B cell (primary cell): ENCODE data around the gene CCL3.

Experiments
- EZH2 ChIP-seq: IDR thresholded peaks from 2 replicates; pipeline ENCODE4 v1.6.1; 2012; ENCODE audit warnings: borderline replicate concordance, low read depth, mild to moderate bottlenecking, moderate library complexity, low read length; ENCODE audit not compliant: insufficient read depth, poor library complexity, severe bottlenecking
- TF ChIP-seq, protein P1 (sequence below): fragments of 200-600 bp; IDR thresholded peaks from one replicate; pipeline ENCODE4 v1.8.0; 2022; ENCODE audit warnings: antibody characterized with exemption, mild to moderate bottlenecking

DNA sequence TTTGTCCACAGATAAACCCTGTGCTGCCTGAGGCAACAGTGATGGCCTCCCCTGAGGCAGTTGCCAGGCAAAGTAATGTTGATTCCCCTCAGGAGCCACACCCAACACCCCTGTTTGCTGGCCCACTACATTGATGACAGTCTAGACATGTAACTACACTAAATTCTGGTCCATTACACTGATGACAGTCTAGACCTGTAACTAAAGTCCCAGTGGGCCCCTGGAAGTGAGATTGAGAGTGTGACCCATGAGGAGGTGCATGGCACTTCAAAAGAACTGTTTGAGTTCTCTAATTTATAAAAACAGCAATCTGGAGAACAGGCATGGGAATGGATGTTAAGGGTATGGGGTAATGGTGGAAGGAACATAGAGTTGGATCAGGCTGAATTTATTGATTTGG is 22.6 kb upstream of the CCL3 start:
- TF ChIP-seq, protein P1, sequence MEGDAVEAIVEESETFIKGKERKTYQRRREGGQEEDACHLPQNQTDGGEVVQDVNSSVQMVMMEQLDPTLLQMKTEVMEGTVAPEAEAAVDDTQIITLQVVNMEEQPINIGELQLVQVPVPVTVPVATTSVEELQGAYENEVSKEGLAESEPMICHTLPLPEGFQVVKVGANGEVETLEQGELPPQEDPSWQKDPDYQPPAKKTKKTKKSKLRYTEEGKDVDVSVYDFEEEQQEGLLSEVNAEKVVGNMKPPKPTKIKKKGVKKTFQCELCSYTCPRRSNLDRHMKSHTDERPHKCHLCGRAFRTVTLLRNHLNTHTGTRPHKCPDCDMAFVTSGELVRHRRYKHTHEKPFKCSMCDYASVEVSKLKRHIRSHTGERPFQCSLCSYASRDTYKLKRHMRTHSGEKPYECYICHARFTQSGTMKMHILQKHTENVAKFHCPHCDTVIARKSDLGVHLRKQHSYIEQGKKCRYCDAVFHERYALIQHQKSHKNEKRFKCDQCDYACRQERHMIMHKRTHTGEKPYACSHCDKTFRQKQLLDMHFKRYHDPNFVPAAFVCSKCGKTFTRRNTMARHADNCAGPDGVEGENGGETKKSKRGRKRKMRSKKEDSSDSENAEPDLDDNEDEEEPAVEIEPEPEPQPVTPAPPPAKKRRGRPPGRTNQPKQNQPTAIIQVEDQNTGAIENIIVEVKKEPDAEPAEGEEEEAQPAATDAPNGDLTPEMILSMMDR = no peak
- TF ChIP-seq EZH2 = no peak
